ENCODE data around the gene CNBP. TPM values are rescaled to one million over a fixed set of nuclear protein-coding genes. Genes with fewer than 3 reads are reported as not detected.
A peak's percentile ranks its signal among the peaks of the same experiment; 100 is the strongest.
"Not testable (repeated sequence)": the region's sequence is repeated elsewhere in the genome, so short reads cannot be mapped to it uniquely, and the experiment has no call there.

Gene CNBP
- total and polyA plus RNA-seq, 5 experiments from 2014 or later: 403 to 960 (median 843) TPM

DNA sequence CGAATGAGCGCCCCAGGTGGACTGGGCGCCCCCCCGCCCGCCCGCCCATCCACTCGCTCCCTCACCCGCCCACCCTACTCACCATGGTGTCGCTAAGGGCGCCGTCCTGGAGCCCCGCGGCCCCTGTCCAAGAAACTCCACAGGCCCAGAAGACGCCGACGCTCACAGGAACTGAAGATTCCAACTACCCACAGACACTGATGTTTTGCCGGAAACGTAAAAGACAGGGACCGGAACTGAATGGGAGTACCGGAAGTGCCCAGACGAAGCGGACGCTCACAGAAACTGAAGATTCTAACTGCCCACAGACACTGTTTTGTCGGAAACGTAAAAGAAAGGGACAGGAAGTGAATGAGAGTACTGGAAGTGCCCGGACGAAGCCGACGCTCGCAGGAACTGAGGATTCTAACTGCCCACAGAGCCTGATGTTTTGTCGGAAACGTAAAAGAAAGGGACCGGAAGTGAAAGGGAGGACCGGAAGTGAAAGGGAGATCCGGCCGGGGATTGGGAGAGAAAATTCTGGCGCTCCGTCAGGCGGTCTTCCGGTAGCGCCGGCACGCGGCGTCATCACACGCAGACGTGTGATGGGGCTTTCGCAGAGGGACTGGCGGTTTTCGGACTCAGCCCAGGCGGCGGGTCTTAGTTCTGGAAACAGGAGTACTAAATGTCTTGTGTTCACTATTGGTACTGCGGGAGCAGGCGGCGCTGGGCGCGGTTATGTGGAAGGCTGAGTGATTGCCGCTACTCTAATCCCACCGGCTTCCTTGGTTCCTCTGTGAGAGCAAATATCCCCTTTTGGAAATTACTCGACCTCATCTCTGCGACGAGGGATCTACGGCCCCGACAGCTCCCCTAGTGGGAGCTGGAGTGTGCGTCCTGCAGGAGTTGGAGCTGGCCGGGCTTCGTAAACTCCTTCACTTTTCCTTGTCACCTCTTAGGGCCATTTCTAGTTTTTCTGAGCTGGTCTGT lies 22.5 kb downstream of the CNBP start, which contains the start of gene ISY1:
ISY1 (minus strand) TSS at position 173 of the 969 bp plus-strand sequence; CDS start at position 85, 88 bp downstream.
- POLR2A ChIA-PET: interaction anchor here (0.6 to 2.6 kb wide), 15 partner anchors 10 to 191 kb away, joined by 3 to 44 read pairs (median 3); partner anchors contain the start of genes CNBP and COPG1
- DNase-seq (peak; percentile 74 to 93 (median 87)), ATAC-seq (peak; percentile 80 to 81)
- H3K27me3 Mint-ChIP-seq: no peaks in the 10 kb centered on the region
- H3K27ac Mint-ChIP-seq: peak within 1 kb of the TSS; percentile 98 to 100 (median 99)
- peaks cover 12 to 48% (median 36%) of the 10 kb centered on the region in 4 donors for H3K4me1 Mint-ChIP-seq
- H3K4me3 Mint-ChIP-seq: peak within 1 kb of the TSS; percentile 96 to 100 (median 98)
- peaks cover 0 to 37% (median 8%) of the 10 kb centered on the region in 3 donors for H3K36me3 Mint-ChIP-seq
- no peaks in the 10 kb centered on the region for H3K9me3 Mint-ChIP-seq

DNA sequence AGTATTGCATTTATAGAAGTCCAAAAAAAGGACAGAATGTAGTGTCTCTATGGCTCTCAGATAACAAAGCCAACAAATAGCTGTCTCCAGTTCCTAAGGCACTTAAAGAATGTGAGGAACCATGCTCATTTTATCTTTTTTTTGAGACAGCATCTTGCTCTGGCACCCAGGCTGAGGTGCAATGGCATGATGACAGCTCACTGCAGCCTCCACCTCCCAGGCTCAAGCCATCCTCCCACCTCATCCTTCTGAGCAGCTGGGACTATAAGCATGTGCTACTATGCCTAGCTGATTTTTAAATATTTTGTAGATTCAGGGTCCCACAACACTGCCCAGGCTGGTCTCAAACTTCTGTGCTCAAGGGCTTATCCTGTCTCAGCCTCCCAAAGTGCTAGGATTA lies 38.9 kb downstream of the CNBP start:
- DNase-seq (no peak), ATAC-seq (no peak)
- no peak overlapping the region for H3K4me3 Mint-ChIP-seq
- H3K27ac Mint-ChIP-seq: peak overlapping the region in 3 of 10 donors; percentile 29 to 61 (median 43)
- peaks cover 0 to 69% (median 5%) of the 10 kb centered on the region in 3 donors for H3K36me3 Mint-ChIP-seq
- H3K9me3 Mint-ChIP-seq: no peaks in the 10 kb centered on the region
- POLR2A ChIA-PET: interaction anchor here (0.7 to 1.3 kb wide), 5 partner anchors 10 to 61 kb away, joined by 3 to 7 read pairs (median 3); no protein-coding TSS in a partner anchor
- peaks cover 1 to 11% (median 4%) of the 10 kb centered on the region in 4 donors for H3K4me1 Mint-ChIP-seq
- H3K27me3 Mint-ChIP-seq: no peaks in the 10 kb centered on the region

DNA sequence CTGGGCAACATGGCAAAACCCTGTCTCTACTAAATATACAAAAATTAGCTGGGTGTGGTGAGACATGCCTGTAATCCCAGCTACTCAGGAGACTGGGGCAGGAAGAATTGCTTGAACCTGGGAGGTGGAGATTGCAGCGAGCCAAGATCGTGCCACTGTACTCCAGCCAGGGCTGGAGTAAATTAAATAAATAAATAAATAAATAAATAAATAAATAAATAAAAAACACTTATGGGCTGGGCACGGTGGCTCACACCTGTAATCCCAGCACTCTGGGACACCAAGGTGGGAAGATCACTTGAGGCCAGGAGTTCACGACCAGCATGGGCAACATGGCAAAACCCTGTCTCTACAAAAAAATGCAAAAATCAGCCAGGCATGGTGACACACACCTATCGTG lies 42.7 kb downstream of the CNBP start:
- H3K4me1 Mint-ChIP-seq, POLR2A ChIA-PET, H3K27me3 Mint-ChIP-seq, H3K4me3 Mint-ChIP-seq, DNase-seq, H3K9me3 Mint-ChIP-seq, H3K27ac Mint-ChIP-seq, ATAC-seq: not testable (repeated sequence)
- peaks cover 0 to 79% (median 8%) of the 10 kb centered on the region in 3 donors for H3K36me3 Mint-ChIP-seq

DNA sequence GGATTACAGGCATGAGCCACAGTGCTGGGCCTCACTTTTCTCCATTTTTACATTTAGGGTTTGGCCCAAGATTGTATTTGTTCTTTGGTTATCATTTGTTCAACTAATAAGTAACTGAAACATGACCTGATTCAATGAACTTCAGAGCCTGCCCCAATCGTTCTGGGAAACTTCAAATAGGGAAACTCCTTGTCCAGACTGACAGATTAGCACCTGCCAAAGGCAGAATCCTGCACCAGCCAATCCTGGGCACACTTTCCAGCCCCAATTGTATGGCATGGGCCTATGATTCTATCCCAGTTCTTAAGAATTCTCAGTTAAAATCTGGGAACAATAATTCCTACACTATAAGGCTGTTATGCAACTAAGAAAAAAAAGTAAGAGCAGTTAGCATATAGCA lies 43.8 kb downstream of the CNBP start:
- H3K9me3 Mint-ChIP-seq: no peaks in the 10 kb centered on the region
- no peak overlapping the region for H3K4me3 Mint-ChIP-seq
- no peak for ATAC-seq
- no peaks in the 10 kb centered on the region for H3K27me3 Mint-ChIP-seq
- H3K36me3 Mint-ChIP-seq: peaks cover 0 to 75% (median 4%) of the 10 kb centered on the region in 3 donors
- no peaks in the 10 kb centered on the region for H3K4me1 Mint-ChIP-seq
- no peak overlapping the region for H3K27ac Mint-ChIP-seq
- POLR2A ChIA-PET: no interaction called here
- DNase-seq: no peak

DNA sequence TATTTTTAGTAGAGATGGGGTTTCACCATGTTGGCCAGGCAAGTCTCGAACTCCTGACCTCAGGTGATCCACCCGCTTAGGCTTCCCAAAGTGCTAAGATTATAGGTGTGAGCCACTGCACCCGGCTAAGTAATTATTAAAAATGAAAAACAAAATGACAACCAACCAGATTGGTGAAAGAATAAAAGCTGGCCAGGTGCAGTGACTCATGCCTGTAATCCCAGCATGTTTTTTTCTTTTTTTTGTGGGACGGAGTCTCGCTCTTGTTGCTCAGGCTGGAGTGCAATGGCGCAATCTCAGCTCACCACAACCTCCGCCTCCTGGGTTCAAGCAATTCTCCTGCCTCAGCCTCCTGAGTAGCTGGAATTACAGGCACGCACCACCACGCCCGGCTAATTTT lies 47.4 kb downstream of the CNBP start:
- H3K27me3 Mint-ChIP-seq, DNase-seq, H3K9me3 Mint-ChIP-seq, H3K4me3 Mint-ChIP-seq, H3K27ac Mint-ChIP-seq, ATAC-seq: not testable (repeated sequence)
- peaks cover 16 to 19% (median 18%) of the 10 kb centered on the region in 4 donors for H3K4me1 Mint-ChIP-seq
- POLR2A ChIA-PET: interaction anchor here (0.6 to 6.0 kb wide), 3 partner anchors 17 to 104 kb away, joined by 3 to 61 read pairs (median 3); partner anchors contain the start of gene RAB43
- H3K36me3 Mint-ChIP-seq: peaks cover 7 to 84% (median 11%) of the 10 kb centered on the region in 3 donors

DNA sequence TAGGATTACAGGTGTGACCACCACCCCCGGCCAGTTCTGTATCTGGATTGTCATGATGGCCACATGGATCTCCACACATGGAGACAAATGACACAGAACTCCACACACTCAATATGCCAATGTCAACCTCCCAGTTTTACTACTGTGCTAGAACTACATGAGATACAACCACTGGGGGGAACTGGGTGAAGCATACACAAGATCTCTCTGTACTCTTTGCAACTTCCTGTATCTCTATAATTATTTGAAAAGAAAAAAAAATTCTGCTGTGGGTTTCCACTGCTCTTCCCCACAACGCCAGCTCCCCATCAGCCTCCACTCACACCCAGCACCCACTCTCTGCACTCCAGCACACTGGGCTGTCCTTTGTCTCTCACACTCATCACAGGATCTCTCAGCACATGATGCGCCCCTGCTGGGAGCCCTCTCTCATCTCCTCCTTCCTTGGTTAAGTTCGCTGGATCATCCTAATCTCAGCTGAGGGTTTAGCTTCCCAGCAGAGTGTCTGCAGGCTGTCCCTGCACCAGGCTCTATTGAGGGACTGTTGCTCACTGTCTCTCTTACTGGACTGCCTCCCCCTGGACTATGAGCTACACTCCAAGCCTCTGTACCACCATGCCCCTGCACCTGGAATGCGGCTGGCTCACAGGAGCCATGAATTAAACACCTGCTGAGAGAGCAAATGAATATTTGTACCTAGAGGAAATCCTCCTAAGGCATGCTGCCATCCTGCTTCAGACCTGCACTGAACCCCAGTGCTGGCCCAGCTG lies 51.4 kb downstream of the CNBP start:
- peaks cover 9 to 88% (median 11%) of the 10 kb centered on the region in 3 donors for H3K36me3 Mint-ChIP-seq
- peak overlapping the region; percentile 64 to 95 (median 85) for H3K27ac Mint-ChIP-seq
- H3K4me1 Mint-ChIP-seq: peaks cover 17 to 22% (median 19%) of the 10 kb centered on the region in 4 donors
- POLR2A ChIA-PET: interaction anchor here (0.6 to 6.0 kb wide), 4 partner anchors 13 to 184 kb away, joined by 3 to 61 read pairs (median 3); partner anchors contain the start of gene RAB43
- ATAC-seq (peak; percentile 78 to 83), DNase-seq (peak in 2 of 10 donors; percentile 30 to 32)
- no peaks in the 10 kb centered on the region for H3K27me3 Mint-ChIP-seq
- peak overlapping the region in 9 of 10 donors; percentile 14 to 73 (median 42) for H3K4me3 Mint-ChIP-seq
- no peaks in the 10 kb centered on the region for H3K9me3 Mint-ChIP-seq

DNA sequence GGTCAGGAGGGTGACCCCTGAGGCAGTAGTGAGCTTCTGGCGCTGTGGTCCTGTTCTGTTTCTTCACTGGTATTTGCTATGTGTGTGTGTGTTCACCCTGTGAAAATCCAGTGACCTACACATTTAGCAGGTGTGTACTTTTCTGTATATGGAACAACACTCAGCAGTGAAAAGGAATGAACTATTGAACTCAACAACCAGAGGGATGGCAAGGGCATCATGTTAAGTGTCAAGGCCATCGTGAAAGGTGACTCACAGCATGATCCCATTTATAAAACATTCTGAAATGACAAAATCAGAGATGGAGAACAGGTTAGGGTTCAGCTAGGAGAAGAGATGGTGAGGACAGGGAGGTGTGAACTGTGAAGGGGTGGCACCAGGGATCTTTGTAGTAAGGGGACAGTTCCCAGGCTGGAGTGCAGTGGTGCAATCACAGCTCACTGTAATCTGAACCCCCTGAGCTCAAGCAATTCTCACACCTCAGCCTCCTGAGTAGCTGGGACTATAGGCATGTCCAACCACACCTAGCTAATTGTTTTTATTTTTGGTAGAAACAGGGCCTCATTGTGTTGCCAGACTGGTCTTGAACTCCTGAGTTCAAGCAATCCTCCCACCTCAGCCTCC lies 52.1 kb downstream of the CNBP start:
- Mint-ChIP-seq H3K27me3 (no peaks in the 10 kb centered on the region), H3K4me1 (peaks cover 17 to 29% (median 22%) of the 10 kb centered on the region in 4 donors), H3K27ac (peak overlapping the region; percentile 55 to 95 (median 85)), H3K4me3 (peak overlapping the region in 2 of 10 donors; percentile 37 to 73), H3K36me3 (peaks cover 9 to 81% (median 11%) of the 10 kb centered on the region in 3 donors), H3K9me3 (no peaks in the 10 kb centered on the region)
- DNase-seq (no peak), ATAC-seq (no peak)
- POLR2A ChIA-PET: interaction anchor here (0.6 to 6.0 kb wide), 3 partner anchors 12 to 184 kb away, joined by 3 to 61 read pairs (median 3); partner anchors contain the start of gene RAB43

DNA sequence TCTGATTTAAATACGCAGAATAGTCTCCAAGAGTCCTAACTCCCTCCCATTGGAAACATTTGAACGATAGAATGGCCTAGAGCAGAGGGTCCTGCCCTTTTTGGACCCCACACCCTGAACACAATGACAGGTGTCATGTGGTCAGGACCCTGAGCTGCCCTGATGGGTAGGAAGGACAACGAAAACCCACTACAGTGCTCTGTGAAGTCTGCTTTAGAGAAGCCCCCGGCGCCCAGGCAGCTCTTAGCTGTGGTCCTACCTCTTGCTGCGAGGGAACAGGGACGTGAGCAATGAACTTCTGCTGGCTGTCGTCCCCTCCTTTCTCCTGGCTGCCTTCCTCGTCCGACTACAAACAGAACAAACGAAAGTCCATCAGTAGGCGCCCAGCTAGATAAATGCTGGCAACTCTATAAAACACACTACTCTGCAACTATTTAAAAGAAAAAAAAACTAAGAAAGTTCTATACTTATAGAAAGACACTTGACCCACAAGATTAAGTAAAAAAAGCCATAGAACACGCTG lies 53.3 kb downstream of the CNBP start:
- Mint-ChIP-seq H3K4me3 (no peak overlapping the region), H3K36me3 (peaks cover 9 to 73% (median 11%) of the 10 kb centered on the region in 3 donors), H3K4me1 (peaks cover 17 to 33% (median 23%) of the 10 kb centered on the region in 4 donors), H3K9me3 (no peaks in the 10 kb centered on the region), H3K27ac (peak overlapping the region in 1 of 10 donors; percentile 49), H3K27me3 (no peaks in the 10 kb centered on the region)
- POLR2A ChIA-PET: interaction anchor here (0.9 kb wide), 2 partner anchors 9 to 107 kb away, joined by 3 to 4 read pairs; partner anchors contain the start of gene RAB43
- DNase-seq: no peak
- no peak for ATAC-seq

DNA sequence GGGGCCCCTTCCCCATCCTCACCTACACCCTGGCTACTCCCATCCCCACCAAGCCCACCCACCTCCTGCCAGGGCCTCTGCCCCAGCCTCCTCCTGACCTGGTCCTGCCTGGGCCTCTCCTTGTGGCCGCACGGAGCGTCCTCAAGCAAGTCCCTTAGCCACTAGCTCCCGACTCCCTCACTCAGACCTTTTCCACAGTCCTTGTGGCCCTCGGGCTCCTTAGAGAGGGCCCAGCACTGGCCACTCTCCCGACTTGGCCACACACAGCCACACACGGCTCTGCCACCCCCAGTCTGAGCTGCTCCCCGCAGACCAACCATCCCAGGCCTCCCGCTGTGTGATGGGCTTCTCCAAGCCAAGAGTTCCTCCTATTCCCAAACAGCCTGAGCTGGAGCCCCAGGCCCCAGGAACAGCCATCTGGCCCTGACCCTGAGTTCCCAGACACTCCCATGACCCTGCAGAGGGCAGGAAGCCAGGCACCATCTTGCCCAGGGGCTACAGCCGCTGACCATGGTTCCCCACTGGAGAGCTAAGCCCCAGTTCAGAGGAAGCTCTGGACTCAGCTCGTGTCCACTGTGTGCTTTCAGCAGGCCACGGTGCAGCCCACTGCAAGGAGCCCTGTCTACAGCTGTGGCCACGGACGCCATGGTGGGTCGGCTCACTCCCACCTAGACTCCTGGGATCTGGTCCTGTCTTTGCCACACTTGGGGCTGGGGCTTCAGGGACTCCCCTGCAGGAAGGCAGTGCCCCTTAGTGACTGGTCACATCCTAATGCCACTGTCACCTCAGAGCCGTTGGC lies 55.1 kb downstream of the CNBP start:
- ATAC-seq (no peak), DNase-seq (no peak)
- H3K27me3 Mint-ChIP-seq: no peaks in the 10 kb centered on the region
- H3K4me3 Mint-ChIP-seq: peak overlapping the region in 1 of 10 donors; percentile 38
- peaks cover 18 to 33% (median 23%) of the 10 kb centered on the region in 4 donors for H3K4me1 Mint-ChIP-seq
- POLR2A ChIA-PET: interaction anchor here (0.6 to 1.6 kb wide), 2 partner anchors 8 to 10 kb away, joined by 5 to 8 read pairs; no protein-coding TSS in a partner anchor
- H3K36me3 Mint-ChIP-seq: peaks cover 0 to 56% (median 9%) of the 10 kb centered on the region in 3 donors
- H3K27ac Mint-ChIP-seq: peak overlapping the region in 4 of 10 donors; percentile 20 to 70 (median 42)
- no peaks in the 10 kb centered on the region for H3K9me3 Mint-ChIP-seq

DNA sequence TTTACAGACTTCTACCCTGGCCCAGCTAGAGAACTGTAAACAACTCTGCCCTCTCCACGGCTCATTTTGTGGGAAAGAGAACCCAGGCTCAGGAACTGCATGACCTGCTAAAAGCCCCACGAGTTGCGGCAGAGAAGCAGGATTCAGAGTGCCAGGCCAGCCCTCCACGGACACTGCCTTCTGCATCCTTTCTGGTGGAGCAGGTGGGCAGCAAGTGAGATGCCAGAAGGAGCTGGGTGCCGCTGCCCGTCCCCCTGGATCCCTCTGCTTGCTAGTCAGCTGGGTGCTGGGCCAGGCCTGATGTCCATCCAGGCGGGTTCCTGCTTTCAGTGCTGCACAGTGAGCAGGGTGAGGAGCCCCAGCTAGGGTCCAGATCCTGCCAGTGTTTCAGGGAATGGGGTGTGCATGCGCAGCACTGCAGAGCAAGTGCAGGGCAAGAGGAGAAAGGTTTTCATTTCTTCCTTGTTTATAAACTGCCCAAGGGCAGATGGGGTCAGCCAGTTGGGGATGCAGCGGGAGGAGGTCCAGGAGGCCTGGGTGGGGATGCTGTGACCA lies 56.9 kb downstream of the CNBP start:
- H3K9me3 Mint-ChIP-seq: no peaks in the 10 kb centered on the region
- peaks cover 11 to 22% (median 19%) of the 10 kb centered on the region in 4 donors for H3K4me1 Mint-ChIP-seq
- H3K27ac Mint-ChIP-seq: peak overlapping the region in 8 of 10 donors; percentile 43 to 89 (median 74)
- no peaks in the 10 kb centered on the region for H3K27me3 Mint-ChIP-seq
- H3K36me3 Mint-ChIP-seq: peaks cover 0 to 40% (median 9%) of the 10 kb centered on the region in 3 donors
- POLR2A ChIA-PET: interaction anchor here (0.6 to 0.7 kb wide), 2 partner anchors 100 to 837 kb away, joined by 3 read pairs; no protein-coding TSS in a partner anchor
- DNase-seq (no peak), ATAC-seq (no peak)
- H3K4me3 Mint-ChIP-seq: no peak overlapping the region

Data from naive thymus-derived CD8-positive, alpha-beta T cell (primary cell).